ENCODE results near the gene EYA4.
"Not testable (repeated sequence)": the region's sequence is repeated elsewhere in the genome, so short reads cannot be mapped to it uniquely, and the experiment has no call there.

EYA4 gene

GRCh38 chr6:133394630-133395029 lies 153.5 kb downstream of the EYA4 start:
- TF ChIP-seq, protein P1, sequence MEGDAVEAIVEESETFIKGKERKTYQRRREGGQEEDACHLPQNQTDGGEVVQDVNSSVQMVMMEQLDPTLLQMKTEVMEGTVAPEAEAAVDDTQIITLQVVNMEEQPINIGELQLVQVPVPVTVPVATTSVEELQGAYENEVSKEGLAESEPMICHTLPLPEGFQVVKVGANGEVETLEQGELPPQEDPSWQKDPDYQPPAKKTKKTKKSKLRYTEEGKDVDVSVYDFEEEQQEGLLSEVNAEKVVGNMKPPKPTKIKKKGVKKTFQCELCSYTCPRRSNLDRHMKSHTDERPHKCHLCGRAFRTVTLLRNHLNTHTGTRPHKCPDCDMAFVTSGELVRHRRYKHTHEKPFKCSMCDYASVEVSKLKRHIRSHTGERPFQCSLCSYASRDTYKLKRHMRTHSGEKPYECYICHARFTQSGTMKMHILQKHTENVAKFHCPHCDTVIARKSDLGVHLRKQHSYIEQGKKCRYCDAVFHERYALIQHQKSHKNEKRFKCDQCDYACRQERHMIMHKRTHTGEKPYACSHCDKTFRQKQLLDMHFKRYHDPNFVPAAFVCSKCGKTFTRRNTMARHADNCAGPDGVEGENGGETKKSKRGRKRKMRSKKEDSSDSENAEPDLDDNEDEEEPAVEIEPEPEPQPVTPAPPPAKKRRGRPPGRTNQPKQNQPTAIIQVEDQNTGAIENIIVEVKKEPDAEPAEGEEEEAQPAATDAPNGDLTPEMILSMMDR (IDR thresholded peaks at IDR 0.05; ENCODE audit: extremely low read depth, missing control alignments): no peak
- no peak for DNase-seq (ENCODE audit: low spot score)

DNA sequence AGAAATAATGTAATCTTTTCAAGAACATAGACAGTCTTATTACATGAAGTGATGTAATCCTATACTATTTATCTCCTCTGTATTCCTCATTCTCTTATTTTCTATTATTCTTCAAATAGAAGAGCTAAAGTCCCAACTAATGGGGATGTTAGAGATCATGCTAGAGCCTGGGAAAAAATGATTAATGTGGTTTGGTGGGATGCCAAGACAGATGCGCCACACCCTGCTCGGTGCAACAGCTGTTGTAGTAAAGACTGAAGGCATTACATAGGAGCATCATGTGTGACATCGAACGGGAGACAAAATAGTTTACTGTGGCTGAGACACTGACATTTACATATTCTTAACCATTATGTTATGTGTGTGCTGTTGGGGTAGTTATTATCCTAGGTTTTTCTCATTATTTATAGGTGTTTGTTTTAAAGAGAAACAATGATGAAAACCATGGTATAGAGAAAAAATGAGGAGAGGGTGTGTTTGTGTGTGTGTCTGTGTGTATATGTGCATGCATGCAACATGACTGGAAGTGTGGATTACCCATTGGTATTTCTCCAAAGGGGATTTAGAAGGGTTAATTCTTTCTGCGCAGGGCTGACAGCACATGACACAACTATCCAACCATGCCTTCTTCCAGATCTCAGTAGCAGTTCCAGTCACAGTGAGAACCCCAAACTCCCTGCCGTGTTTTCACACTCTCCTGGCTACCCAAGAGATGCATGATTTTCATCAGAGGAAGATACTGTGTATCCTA lies 155.3 kb downstream of the EYA4 start:
- DNase-seq (ENCODE audit: low spot score): no peak
- TF ChIP-seq, protein P1 (IDR thresholded peaks at IDR 0.05; ENCODE audit: extremely low read depth, missing control alignments): no peak

DNA sequence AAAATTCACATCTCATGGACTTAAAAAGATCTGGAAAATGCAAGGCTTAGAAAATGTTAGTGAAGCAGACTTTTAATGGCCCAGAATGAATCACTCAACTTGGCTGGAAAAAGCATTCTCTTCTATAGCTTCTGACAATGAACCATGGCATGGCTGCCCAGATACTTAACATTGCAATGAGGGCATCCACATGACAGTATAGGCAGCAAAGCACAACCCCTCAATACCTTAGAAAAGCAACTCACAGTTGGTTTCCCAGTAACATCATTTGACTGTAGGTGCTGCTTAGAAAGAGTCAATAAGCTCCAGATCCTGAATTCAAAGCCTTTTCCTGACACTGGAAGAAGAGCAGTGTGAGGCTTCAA lies 155.8 kb downstream of the EYA4 start:
- TF ChIP-seq, protein P1 (IDR thresholded peaks at IDR 0.05; ENCODE audit: extremely low read depth, missing control alignments): no peak
- DNase-seq (ENCODE audit: low spot score): no peak

GRCh38 chr6:133397601-133398000 lies 156.4 kb downstream of the EYA4 start:
- not testable (repeated sequence) for DNase-seq (ENCODE audit: low spot score)

- TF ChIP-seq, protein P1 (IDR thresholded peaks at IDR 0.05; ENCODE audit: extremely low read depth, missing control alignments): no peak
- no peak for DNase-seq (ENCODE audit: low spot score)
Observed at GRCh38 chr6:133399426-133399825, 158.3 kb downstream of the EYA4 start.

- TF ChIP-seq, protein P1 (IDR thresholded peaks at IDR 0.05; ENCODE audit: extremely low read depth, missing control alignments): no peak
- no peak for DNase-seq (ENCODE audit: low spot score)
Observed at GRCh38 chr6:133404151-133404550, 163.0 kb downstream of the EYA4 start.

GRCh38 chr6:133404728-133405127 lies 163.6 kb downstream of the EYA4 start:
- DNase-seq (ENCODE audit: low spot score): no peak
- TF ChIP-seq, protein P1 (IDR thresholded peaks at IDR 0.05; ENCODE audit: extremely low read depth, missing control alignments): no peak
